Measurements from ENCODE around the gene SNRNP40.

DNA sequence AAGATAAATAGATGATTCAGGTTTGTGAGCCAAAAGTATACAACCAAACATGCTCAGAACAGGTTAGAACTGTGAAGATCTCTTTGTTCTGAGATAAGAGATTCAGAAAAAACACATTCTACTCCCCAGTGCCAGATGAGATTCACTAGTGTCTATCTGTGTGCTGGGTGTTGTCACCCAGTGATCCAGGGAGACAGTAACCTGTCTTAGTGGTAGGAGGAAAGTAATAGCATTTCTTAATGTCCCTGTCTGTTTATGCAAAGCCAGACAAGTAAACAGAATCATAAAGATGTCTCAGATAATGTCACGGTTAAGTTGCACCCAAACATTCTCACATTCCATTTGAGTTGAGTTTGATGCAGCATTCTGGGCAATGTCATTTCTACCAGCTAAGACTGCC lies 38.0 kb downstream of the SNRNP40 start:
- TF ChIP-seq ARNTL (CRISPR knock-in tag; IDR thresholded peaks at IDR 0.05; ENCODE audit: borderline replicate concordance, low read depth) (no peak), TCF4 (CRISPR knock-in tag; IDR thresholded peaks at IDR 0.05; ENCODE audit: borderline replicate concordance) (no peak), OSR1 (CRISPR knock-in tag; IDR thresholded peaks at IDR 0.05) (no peak), ZFP3 (CRISPR knock-in tag; IDR thresholded peaks at IDR 0.05) (no peak)
- TF ChIP-seq, protein P1, sequence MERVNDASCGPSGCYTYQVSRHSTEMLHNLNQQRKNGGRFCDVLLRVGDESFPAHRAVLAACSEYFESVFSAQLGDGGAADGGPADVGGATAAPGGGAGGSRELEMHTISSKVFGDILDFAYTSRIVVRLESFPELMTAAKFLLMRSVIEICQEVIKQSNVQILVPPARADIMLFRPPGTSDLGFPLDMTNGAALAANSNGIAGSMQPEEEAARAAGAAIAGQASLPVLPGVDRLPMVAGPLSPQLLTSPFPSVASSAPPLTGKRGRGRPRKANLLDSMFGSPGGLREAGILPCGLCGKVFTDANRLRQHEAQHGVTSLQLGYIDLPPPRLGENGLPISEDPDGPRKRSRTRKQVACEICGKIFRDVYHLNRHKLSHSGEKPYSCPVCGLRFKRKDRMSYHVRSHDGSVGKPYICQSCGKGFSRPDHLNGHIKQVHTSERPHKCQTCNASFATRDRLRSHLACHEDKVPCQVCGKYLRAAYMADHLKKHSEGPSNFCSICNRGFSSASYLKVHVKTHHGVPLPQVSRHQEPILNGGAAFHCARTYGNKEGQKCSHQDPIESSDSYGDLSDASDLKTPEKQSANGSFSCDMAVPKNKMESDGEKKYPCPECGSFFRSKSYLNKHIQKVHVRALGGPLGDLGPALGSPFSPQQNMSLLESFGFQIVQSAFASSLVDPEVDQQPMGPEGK (CRISPR knock-in tag; IDR thresholded peaks at IDR 0.05; ENCODE audit: borderline replicate concordance): no peak
- TF ChIP-seq, protein P2, sequence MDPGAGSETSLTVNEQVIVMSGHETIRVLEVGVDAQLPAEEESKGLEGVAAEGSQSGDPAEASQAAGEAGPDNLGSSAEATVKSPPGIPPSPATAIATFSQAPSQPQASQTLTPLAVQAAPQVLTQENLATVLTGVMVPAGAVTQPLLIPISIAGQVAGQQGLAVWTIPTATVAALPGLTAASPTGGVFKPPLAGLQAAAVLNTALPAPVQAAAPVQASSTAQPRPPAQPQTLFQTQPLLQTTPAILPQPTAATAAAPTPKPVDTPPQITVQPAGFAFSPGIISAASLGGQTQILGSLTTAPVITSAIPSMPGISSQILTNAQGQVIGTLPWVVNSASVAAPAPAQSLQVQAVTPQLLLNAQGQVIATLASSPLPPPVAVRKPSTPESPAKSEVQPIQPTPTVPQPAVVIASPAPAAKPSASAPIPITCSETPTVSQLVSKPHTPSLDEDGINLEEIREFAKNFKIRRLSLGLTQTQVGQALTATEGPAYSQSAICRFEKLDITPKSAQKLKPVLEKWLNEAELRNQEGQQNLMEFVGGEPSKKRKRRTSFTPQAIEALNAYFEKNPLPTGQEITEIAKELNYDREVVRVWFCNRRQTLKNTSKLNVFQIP (CRISPR knock-in tag; IDR thresholded peaks at IDR 0.05; ENCODE audit: borderline replicate concordance, low read depth): no peak
- TF ChIP-seq, protein P3, sequence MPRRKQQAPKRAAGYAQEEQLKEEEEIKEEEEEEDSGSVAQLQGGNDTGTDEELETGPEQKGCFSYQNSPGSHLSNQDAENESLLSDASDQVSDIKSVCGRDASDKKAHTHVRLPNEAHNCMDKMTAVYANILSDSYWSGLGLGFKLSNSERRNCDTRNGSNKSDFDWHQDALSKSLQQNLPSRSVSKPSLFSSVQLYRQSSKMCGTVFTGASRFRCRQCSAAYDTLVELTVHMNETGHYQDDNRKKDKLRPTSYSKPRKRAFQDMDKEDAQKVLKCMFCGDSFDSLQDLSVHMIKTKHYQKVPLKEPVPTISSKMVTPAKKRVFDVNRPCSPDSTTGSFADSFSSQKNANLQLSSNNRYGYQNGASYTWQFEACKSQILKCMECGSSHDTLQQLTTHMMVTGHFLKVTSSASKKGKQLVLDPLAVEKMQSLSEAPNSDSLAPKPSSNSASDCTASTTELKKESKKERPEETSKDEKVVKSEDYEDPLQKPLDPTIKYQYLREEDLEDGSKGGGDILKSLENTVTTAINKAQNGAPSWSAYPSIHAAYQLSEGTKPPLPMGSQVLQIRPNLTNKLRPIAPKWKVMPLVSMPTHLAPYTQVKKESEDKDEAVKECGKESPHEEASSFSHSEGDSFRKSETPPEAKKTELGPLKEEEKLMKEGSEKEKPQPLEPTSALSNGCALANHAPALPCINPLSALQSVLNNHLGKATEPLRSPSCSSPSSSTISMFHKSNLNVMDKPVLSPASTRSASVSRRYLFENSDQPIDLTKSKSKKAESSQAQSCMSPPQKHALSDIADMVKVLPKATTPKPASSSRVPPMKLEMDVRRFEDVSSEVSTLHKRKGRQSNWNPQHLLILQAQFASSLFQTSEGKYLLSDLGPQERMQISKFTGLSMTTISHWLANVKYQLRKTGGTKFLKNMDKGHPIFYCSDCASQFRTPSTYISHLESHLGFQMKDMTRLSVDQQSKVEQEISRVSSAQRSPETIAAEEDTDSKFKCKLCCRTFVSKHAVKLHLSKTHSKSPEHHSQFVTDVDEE (CRISPR knock-in tag; IDR thresholded peaks at IDR 0.05): no peak

Data from SK-N-SH treated with all-trans-retinoic acid at 6 μM for 48 hours (cell line).